Skeletal muscle satellite cell (primary cell): ENCODE measurements around the gene MRPL12.

ENCODE experiments used
- H3K27me3 ChIP-seq: 2 replicates; pipeline ENCODE4 v1.7.0; 2013; ENCODE audit warnings: low read length; ENCODE audit not compliant: control insufficient read depth, insufficient read depth
- H3K36me3 ChIP-seq: 2 replicates; pipeline ENCODE4 v1.7.0; 2013; ENCODE audit warnings: mild to moderate bottlenecking, control low read depth, low read length; ENCODE audit not compliant: insufficient read depth
- H3K4me1 ChIP-seq: 2 replicates; pipeline ENCODE4 v1.7.0; 2013; ENCODE audit warnings: low read length; ENCODE audit not compliant: control insufficient read depth, insufficient read depth
- H3K4me2 ChIP-seq: 2 replicates; pipeline ENCODE4 v1.7.0; 2013; ENCODE audit warnings: mild to moderate bottlenecking, low read length
- H3K4me3 ChIP-seq: 2 replicates; pipeline ENCODE4 v1.7.0; 2013; ENCODE audit warnings: low read length
- H3K9ac ChIP-seq: 2 replicates; pipeline ENCODE4 v1.7.0; 2013; ENCODE audit warnings: mild to moderate bottlenecking, low read depth, low read length, moderate library complexity
- H3K9me3 ChIP-seq: replicated peaks from 2 replicates; pipeline ENCODE4 v1.7.0; 2013; ENCODE audit warnings: mild to moderate bottlenecking, control low read depth, low read length

Gene MRPL12

DNA sequence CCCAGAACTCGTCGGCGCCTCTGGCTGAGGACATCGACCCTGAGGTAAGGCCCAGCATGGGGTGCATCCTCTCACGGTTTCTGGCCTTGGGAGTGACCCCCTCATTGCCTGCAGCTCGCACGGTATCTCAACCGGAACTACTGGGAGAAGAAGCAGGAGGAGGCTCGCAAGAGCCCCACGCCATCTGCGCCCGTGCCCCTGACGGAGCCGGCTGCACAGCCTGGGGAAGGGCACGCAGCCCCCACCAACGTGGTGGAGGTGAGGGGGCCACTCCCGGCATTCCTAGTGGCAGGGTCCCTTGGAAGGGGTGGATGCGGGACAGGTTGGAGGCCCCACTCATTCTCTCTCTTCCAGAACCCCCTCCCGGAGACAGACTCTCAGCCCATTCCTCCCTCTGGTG, 8.4 kb upstream of the MRPL12 start:
- Histone ChIP-seq H3K4me3 (no peak overlapping the region), H3K9ac (no peak overlapping the region), H3K36me3 (peaks cover 90% of the 10 kb centered on the region), H3K4me1 (no peaks in the 10 kb centered on the region), H3K9me3 (no peaks in the 10 kb centered on the region), H3K4me2 (no peak overlapping the region), H3K27me3 (no peaks in the 10 kb centered on the region)

DNA sequence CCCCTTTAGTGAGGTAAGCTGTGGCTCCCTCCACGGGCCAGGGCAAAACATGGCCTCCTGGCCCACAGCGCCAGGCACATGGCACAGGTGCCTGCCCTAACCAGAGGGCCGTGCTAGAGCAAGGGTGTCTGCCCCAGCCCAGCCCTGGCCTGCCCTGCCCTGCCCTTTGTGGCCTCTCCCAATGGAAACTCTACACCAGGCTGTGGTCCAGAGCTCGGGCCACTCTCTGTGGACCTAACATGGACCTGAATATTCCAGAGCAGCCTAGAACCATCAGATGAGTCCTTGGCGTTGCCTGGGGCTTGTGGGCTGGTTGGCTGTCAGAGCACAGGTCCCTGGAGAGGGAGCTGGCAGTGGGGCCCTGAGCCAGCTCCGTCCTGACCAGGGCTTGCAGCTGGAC, 8.0 kb upstream of the MRPL12 start:
- no peak overlapping the region for H3K9ac ChIP-seq
- no peak overlapping the region for H3K4me2 ChIP-seq
- no peak overlapping the region for H3K4me3 ChIP-seq
- H3K9me3 ChIP-seq: no peaks in the 10 kb centered on the region
- H3K36me3 ChIP-seq: peaks cover 86% of the 10 kb centered on the region
- no peaks in the 10 kb centered on the region for H3K27me3 ChIP-seq
- no peaks in the 10 kb centered on the region for H3K4me1 ChIP-seq

DNA sequence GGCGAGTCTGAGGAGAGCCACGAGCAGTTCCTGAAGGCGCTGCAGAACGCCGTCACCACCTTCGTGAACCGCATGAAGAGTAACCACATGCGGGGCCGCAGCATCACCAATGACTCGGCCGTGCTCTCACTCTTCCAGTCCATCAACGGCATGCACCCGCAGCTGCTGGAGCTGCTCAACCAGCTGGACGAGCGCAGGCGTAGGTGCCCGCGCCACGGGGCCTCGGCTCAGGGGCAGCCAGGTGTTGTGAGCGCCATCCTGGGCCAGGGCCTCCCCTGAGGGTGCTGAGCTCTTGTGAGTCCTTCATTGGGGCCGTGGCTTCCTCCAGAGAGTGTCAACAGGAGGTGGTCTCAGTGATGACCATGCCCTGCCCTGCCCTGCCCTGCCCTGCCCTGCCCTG, 7.4 kb upstream of the MRPL12 start:
- Histone ChIP-seq H3K4me1 (no peaks in the 10 kb centered on the region), H3K4me3 (no peak overlapping the region), H3K9ac (no peak overlapping the region), H3K4me2 (no peak overlapping the region), H3K27me3 (no peaks in the 10 kb centered on the region), H3K9me3 (no peaks in the 10 kb centered on the region), H3K36me3 (peaks cover 83% of the 10 kb centered on the region)

DNA sequence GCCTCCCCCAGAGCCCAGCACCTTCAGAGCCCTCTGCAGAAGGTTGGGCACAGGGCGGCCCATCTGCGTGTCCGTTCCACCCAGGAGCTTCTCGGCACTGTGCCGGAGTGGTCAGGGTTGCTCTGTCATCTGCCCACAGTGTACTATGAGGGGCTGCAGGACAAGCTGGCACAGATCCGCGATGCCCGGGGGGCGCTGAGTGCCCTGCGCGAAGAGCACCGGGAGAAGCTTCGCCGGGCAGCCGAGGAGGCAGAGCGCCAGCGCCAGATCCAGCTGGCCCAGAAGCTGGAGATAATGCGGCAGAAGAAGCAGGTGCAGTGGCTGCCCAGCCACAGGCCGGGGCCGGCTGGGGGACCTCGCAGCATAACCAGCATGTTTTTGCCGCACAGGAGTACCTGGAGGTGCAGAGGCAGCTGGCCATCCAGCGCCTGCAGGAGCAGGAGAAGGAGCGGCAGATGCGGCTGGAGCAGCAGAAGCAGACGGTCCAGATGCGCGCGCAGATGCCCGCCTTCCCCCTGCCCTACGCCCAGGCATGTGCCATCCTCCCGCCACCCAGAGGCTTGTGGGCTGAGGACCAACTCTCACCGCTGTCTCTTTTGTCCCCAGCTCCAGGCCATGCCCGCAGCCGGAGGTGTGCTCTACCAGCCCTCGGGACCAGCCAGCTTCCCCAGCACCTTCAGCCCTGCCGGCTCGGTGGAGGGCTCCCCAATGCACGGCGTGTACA, 6.8 kb upstream of the MRPL12 start:
- H3K27me3 ChIP-seq: no peaks in the 10 kb centered on the region
- H3K4me3 ChIP-seq: no peak overlapping the region
- peaks cover 3% of the 10 kb centered on the region for H3K4me1 ChIP-seq
- peaks cover 83% of the 10 kb centered on the region for H3K36me3 ChIP-seq
- no peaks in the 10 kb centered on the region for H3K9me3 ChIP-seq
- H3K4me2 ChIP-seq: no peak overlapping the region
- no peak overlapping the region for H3K9ac ChIP-seq

DNA sequence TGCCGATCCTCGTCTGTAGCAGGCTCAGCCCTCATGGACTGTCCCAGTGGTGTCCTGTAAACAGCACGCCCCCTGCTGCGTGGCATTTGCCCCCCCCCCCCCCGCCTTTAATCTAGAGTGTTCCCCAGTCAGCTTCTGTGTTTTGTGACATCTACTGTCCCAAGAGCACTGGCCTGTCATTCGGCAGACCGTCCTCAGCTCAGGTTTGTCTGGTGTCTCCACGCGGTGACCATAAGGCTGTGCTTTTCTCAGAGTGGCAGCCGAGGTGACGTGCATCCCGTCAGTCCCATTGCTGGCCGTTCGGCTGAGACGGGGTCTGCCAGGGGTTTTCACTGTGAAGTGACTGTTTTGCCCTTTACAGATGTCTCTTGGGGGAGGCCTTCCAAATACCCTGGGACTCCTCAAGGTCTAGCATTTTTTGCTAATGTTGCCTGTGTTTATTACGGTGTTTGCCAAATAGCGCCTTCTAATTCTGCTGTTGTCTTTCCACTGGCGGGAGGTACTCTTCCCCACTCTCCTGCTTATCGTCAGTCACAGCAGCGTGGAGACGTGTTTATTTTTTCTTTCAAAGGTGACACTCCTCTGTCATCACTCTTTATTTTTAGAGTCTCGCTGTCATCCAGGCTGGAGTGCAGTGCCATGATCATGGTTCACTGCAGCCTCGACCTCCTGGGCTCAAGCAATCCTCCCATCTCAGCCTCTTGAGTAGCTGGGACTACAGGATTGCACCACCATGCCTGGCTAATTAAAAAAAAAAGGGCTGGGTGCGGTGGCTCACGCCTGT, 5.7 kb upstream of the MRPL12 start:
- H3K9ac ChIP-seq: no peak overlapping the region
- H3K4me1 ChIP-seq: peaks cover 14% of the 10 kb centered on the region
- H3K9me3 ChIP-seq: no peaks in the 10 kb centered on the region
- peaks cover 83% of the 10 kb centered on the region for H3K36me3 ChIP-seq
- no peak overlapping the region for H3K4me3 ChIP-seq
- H3K4me2 ChIP-seq: no peak overlapping the region
- H3K27me3 ChIP-seq: no peaks in the 10 kb centered on the region

DNA sequence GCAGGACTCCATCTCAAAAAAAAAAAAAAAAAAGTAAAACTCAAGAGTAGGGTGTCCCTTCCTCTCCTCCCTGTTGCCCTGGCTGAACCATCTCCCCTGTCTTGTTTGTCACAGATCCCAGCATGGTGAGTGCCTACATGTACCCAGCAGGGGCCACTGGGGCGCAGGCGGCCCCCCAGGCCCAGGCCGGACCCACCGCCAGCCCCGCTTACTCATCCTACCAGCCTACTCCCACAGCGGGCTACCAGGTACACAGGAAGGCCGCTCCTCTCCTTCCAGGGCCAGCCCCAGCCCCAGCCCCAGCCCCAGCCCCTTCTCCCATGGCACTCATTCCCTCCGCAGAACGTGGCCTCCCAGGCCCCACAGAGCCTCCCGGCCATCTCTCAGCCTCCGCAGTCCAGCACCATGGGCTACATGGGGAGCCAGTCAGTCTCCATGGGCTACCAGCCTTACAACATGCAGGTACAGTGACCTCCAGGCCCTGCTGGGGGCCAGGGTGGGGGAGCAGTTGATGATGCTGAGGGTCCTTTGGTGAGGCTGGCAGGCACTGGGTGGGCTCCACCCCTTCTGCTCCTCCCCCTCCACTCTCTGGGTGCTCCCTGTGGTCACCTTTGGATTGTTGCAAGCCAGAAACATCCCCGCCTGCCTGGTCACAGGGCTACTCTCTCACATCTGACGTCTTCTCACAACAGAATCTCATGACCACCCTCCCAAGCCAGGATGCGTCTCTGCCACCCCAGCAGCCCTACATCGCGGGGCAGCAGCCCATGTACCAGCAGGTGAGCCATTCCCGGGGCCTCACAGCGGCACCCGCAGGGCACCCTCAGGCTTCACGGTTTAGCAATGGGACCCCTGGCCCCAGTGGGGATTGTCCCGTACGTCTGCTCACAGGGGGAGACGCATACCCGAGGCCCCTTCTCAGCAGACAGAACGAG, 2.5 kb upstream of the MRPL12 start:
- Histone ChIP-seq H3K9ac (no peak overlapping the region), H3K4me1 (peaks cover 25% of the 10 kb centered on the region), H3K27me3 (no peaks in the 10 kb centered on the region), H3K4me3 (no peak overlapping the region), H3K9me3 (no peaks in the 10 kb centered on the region), H3K4me2 (peak overlapping the region; percentile 98), H3K36me3 (peaks cover 68% of the 10 kb centered on the region)

DNA sequence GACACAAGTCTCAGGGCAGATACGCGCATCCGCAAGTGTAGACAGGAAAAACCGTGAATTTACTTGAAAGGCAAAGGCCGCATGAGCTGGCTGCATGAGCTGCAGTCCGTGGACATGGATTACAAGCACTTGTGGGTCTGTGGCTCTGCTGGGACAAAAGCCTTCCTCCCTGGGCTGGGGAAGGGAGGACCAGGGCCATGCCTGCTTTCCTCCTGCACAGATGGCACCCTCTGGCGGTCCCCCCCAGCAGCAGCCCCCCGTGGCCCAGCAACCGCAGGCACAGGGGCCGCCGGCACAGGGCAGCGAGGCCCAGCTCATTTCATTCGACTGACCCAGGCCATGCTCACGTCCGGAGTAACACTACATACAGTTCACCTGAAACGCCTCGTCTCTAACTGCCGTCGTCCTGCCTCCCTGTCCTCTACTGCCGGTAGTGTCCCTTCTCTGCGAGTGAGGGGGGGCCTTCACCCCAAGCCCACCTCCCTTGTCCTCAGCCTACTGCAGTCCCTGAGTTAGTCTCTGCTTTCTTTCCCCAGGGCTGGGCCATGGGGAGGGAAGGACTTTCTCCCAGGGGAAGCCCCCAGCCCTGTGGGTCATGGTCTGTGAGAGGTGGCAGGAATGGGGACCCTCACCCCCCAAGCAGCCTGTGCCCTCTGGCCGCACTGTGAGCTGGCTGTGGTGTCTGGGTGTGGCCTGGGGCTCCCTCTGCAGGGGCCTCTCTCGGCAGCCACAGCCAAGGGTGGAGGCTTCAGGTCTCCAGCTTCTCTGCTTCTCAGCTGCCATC, 1.7 kb upstream of the MRPL12 start:
- H3K27me3 ChIP-seq: no peaks in the 10 kb centered on the region
- H3K9ac ChIP-seq: peak overlapping the region; percentile 99
- H3K4me3 ChIP-seq: peak overlapping the region; percentile 50
- H3K36me3 ChIP-seq: peaks cover 68% of the 10 kb centered on the region
- H3K4me2 ChIP-seq: peak overlapping the region; percentile 98
- H3K9me3 ChIP-seq: no peaks in the 10 kb centered on the region
- peaks cover 25% of the 10 kb centered on the region for H3K4me1 ChIP-seq

DNA sequence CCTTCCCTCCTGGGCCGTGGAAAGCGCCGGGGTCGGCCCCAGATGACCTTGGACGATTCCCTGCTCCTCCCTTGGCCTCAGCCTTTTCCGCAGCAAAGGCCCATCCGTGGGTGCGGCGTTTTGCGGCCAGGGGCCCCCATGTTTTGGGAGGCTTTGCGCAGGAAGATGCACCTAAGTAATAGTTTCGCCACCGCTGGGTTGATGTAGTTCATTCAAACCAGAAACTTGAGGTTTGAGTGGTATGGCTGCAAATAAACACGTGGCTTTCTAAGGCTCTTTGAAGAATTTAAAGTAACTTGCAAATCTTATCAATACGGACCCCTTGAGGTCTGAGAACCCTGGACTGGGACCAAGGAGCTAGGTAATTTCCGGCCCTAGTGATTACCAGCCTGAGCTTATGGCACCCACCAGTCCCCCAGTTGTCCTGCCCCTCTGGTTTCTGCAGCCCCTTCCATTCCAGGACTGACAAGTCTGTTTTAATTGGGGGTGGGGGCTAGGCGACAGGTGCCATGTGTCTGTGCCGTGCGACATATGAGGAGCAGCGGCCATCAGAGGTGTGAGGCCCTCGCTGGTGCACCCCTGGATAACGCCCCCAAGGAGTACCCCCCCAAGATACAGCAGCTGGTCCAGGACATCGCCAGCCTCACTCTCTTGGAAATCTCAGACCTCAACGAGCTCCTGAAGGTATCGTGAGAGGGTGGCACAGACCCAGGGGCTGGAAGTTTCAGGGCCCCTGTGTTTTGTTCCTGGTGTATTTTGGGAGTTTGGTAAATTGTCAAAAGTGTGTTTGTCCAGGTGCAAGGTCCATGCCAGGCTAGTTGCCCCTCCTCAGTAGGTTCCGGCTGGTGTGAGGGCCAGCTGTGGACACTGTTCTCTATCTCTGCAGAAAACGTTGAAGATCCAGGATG, 834 bp downstream of the MRPL12 start:
- H3K36me3 ChIP-seq: peaks cover 65% of the 10 kb centered on the region
- no peaks in the 10 kb centered on the region for H3K27me3 ChIP-seq
- H3K4me1 ChIP-seq: peaks cover 25% of the 10 kb centered on the region
- H3K4me3 ChIP-seq: peak overlapping the region; percentile 91
- peak overlapping the region; percentile 99 for H3K9ac ChIP-seq
- peak overlapping the region; percentile 98 for H3K4me2 ChIP-seq
- H3K9me3 ChIP-seq: no peaks in the 10 kb centered on the region

DNA sequence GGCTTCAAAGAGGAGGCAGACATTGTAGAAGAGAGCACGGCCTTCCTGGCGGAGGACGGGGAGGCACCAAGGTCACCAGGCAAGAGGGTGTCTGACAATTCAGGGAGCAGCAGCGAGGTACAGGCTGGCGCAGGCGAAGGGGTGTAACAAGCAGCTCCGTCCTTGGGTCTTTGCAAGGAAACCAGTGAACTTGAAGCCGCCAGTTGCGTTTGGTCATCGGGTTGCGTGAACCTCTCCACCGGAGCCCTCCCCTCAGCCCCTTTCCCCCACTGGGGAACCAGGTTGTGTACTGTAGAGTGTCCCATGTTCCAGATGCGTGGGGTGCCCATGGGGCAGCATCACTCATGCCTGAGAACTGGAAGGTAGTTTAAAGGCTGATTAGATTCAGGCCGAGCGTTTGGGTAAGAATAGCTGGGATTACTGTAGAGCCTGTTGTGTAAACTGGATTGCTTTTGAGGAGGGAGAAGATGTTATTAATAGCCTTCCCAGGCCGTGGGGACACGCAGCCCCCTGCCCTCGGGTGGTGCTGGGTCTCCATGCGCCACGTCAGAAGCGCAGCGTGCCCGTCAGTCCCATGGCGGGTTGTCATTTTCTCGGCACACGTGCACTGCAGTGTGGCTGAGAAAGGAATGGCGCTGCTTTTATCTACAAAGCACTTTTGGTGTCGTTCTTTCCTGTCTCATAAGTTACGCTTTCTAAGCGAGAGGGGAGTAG, 2.5 kb downstream of the MRPL12 start:
- Histone ChIP-seq H3K4me2 (no peak overlapping the region), H3K9ac (no peak overlapping the region), H3K4me1 (peaks cover 31% of the 10 kb centered on the region), H3K9me3 (no peaks in the 10 kb centered on the region), H3K27me3 (no peaks in the 10 kb centered on the region), H3K4me3 (no peak overlapping the region), H3K36me3 (peaks cover 58% of the 10 kb centered on the region)

DNA sequence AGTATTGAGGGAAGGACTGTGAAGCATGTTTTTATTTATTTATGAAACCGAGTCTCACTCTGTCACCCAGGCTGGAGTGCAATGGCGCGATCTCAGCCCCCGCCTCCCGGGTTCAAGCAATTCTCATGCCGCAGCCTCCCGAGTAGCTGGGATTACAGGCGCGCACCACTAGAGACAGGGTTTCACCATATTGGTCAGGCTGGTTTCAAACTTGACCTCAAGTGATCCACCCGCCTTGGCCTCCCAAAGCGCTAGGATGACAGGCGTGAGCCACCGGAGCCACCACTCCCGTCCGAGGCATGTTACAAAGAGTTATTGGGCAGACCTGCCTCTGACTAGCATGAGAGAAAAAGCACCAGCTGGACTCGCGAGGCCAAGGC, 3.1 kb downstream of the MRPL12 start:
- no peak overlapping the region for H3K4me3 ChIP-seq
- H3K36me3 ChIP-seq: peaks cover 53% of the 10 kb centered on the region
- no peaks in the 10 kb centered on the region for H3K9me3 ChIP-seq
- no peaks in the 10 kb centered on the region for H3K27me3 ChIP-seq
- H3K4me2 ChIP-seq: no peak overlapping the region
- no peak overlapping the region for H3K9ac ChIP-seq
- peaks cover 35% of the 10 kb centered on the region for H3K4me1 ChIP-seq
